Body of pancreas (tissue), 4 donors: Measurements from ENCODE around the gene CTNNA2.

ENCODE experiments used
- POLR2A ChIP-seq, 3 donors: fragments of 450-650 bp; IDR thresholded peaks; one replicate each; pipeline ENCODE4 v1.6.1; 2016; ENCODE audit warnings: antibody characterized with exemption in 3 of 3, mild to moderate bottlenecking in 2 of 3
- TF ChIP-seq, protein P1 (sequence below), 7 experiments: fragments of 450-650 bp in 4 of 7; fragments of 200-600 bp in 3 of 7; sonication (generic) in 3 of 7; IDR thresholded peaks; one replicate each; pipeline ENCODE4 v1.5.1; 2016 to 2019; ENCODE audit warnings: antibody characterized with exemption in 7 of 7

GRCh38 chr2:79547568-79547967 is 34.7 kb downstream of the CTNNA2 start:
- TF ChIP-seq, protein P1, sequence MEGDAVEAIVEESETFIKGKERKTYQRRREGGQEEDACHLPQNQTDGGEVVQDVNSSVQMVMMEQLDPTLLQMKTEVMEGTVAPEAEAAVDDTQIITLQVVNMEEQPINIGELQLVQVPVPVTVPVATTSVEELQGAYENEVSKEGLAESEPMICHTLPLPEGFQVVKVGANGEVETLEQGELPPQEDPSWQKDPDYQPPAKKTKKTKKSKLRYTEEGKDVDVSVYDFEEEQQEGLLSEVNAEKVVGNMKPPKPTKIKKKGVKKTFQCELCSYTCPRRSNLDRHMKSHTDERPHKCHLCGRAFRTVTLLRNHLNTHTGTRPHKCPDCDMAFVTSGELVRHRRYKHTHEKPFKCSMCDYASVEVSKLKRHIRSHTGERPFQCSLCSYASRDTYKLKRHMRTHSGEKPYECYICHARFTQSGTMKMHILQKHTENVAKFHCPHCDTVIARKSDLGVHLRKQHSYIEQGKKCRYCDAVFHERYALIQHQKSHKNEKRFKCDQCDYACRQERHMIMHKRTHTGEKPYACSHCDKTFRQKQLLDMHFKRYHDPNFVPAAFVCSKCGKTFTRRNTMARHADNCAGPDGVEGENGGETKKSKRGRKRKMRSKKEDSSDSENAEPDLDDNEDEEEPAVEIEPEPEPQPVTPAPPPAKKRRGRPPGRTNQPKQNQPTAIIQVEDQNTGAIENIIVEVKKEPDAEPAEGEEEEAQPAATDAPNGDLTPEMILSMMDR (IDR thresholded peaks at IDR 0.05): no peak
- no peak for TF ChIP-seq POLR2A (IDR thresholded peaks at IDR 0.05)
